Measurements from ENCODE around the gene BLOC1S1. TPM values are rescaled to one million over a fixed set of nuclear protein-coding genes. Genes with fewer than 3 reads are reported as not detected.

The BLOC1S1 gene
- total RNA-seq, 1 donor = 59.4 TPM

DNA sequence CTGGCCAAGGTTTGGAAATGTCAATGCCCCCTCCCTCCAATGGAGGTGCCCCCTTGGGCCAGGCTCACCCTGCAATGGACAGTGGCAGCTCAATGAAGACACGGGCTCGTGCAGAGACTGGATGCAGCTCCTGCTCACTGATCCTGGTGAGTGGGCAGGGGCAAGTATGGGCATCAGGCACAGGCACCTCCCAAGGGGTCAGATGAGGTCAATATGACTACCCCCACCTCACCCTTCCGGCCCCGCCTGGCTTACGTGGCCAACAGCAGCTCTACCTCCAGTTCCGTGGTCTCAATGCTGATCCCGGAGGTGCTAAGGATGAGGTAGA lies 21.7 kb upstream of the BLOC1S1 start:
- Histone ChIP-seq H3K4me3 (ENCODE audit: insufficient read depth, low read length) (no peak overlapping the region), H3K27me3 (ENCODE audit: insufficient read depth, low read length) (no peaks in the 10 kb centered on the region), H3K9me3 (ENCODE audit: low read depth, low read length) (no peaks in the 10 kb centered on the region), H3K36me3 (ENCODE audit: insufficient read depth, low read length) (peaks cover 79% of the 10 kb centered on the region), H3K27ac (ENCODE audit: low read depth, low read length) (no peak overlapping the region), H3K79me2 (ENCODE audit: insufficient read depth, low read length) (peaks cover 5% of the 10 kb centered on the region), H3K4me2 (ENCODE audit: insufficient read depth, low read length) (no peak overlapping the region), H4K20me1 (ENCODE audit: insufficient read depth, low read length) (peaks cover 10% of the 10 kb centered on the region), H2AFZ (ENCODE audit: low read length) (no peak overlapping the region), H3K4me1 (ENCODE audit: insufficient read depth, low read length) (no peaks in the 10 kb centered on the region)
- peak; percentile 31 for DNase-seq (ENCODE audit: insufficient read length, low spot score, missing footprints)
- TF ChIP-seq, protein P1, sequence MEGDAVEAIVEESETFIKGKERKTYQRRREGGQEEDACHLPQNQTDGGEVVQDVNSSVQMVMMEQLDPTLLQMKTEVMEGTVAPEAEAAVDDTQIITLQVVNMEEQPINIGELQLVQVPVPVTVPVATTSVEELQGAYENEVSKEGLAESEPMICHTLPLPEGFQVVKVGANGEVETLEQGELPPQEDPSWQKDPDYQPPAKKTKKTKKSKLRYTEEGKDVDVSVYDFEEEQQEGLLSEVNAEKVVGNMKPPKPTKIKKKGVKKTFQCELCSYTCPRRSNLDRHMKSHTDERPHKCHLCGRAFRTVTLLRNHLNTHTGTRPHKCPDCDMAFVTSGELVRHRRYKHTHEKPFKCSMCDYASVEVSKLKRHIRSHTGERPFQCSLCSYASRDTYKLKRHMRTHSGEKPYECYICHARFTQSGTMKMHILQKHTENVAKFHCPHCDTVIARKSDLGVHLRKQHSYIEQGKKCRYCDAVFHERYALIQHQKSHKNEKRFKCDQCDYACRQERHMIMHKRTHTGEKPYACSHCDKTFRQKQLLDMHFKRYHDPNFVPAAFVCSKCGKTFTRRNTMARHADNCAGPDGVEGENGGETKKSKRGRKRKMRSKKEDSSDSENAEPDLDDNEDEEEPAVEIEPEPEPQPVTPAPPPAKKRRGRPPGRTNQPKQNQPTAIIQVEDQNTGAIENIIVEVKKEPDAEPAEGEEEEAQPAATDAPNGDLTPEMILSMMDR (IDR thresholded peaks at IDR 0.05; ENCODE audit: extremely low read depth, low read depth, low read length) = no peak

DNA sequence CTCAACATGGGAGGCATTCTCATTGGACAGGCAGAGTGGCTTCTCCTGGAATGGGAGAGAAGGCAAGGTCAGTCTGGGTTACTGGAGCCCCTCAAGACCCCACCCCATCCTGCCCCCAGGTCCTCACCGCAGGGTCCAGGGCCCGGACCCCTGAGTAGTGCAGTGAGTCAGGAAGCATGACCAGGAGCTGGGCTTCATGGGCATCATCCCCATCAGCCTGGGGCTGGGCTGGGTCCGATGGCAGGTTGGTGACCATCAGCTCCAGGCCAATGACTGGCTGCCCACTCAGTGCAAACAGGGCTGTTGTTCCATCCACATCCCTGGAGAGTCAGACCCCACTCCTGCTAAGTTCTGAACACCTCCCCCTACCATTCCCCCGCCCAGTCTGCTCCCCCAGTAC lies 21.2 kb upstream of the BLOC1S1 start:
- Histone ChIP-seq H2AFZ (ENCODE audit: low read length) (no peak overlapping the region), H3K79me2 (ENCODE audit: insufficient read depth, low read length) (peaks cover 10% of the 10 kb centered on the region), H3K4me3 (ENCODE audit: insufficient read depth, low read length) (no peak overlapping the region), H3K36me3 (ENCODE audit: insufficient read depth, low read length) (peaks cover 78% of the 10 kb centered on the region), H4K20me1 (ENCODE audit: insufficient read depth, low read length) (peaks cover 12% of the 10 kb centered on the region), H3K27ac (ENCODE audit: low read depth, low read length) (no peak overlapping the region), H3K9me3 (ENCODE audit: low read depth, low read length) (no peaks in the 10 kb centered on the region), H3K27me3 (ENCODE audit: insufficient read depth, low read length) (no peaks in the 10 kb centered on the region), H3K4me1 (ENCODE audit: insufficient read depth, low read length) (no peaks in the 10 kb centered on the region), H3K4me2 (ENCODE audit: insufficient read depth, low read length) (no peak overlapping the region)
- TF ChIP-seq, protein P1 (IDR thresholded peaks at IDR 0.05; ENCODE audit: extremely low read depth, low read depth, low read length) = no peak
- peak; percentile 22 for DNase-seq (ENCODE audit: insufficient read length, low spot score, missing footprints)

DNA sequence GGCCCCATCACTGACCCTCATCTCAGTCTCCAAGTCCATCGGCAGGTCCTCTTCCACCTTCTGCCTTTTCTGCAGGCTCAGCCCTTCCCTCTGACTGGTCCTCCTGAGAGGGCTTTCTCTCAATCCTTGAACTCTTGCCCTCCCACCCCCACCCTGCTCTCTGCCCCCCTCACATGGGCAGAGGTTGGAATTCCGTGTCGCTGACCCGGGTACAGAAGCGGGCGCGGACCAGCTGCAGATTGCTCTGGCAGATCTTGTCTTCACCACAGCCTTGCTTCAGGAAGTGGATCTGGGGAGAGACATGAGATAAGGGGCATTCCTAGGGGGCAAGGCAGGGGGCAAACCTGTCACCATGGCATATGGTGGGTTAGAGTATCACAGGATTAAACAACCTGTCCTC lies 20.5 kb upstream of the BLOC1S1 start:
- DNase-seq (ENCODE audit: insufficient read length, low spot score, missing footprints) = peak; percentile 19
- TF ChIP-seq, protein P1 (IDR thresholded peaks at IDR 0.05; ENCODE audit: extremely low read depth, low read depth, low read length) = no peak

DNA sequence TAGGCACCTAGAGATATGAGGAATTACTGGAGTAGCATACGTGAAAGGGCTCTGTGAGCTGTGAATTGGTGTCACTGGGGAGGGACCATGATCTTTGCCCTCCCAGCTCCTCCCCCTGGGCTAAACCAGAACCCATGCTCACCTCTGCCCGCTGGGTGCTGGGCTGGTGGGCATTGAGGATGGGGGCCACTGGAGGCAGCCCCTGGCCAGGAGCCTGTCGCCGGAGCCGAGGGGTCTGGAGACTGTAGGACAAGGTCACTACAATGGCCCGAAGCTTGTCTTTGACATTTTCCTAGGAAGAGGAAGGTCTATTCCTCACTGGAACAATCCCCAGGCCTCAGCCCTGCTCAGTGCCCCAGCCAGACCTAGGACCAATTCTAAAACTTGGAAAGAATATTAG lies 19.7 kb upstream of the BLOC1S1 start:
- peak; percentile 23 for DNase-seq (ENCODE audit: insufficient read length, low spot score, missing footprints)
- TF ChIP-seq, protein P1 (IDR thresholded peaks at IDR 0.05; ENCODE audit: extremely low read depth, low read depth, low read length) = no peak
- Histone ChIP-seq H3K27ac (ENCODE audit: low read depth, low read length) (no peak overlapping the region), H3K4me2 (ENCODE audit: insufficient read depth, low read length) (no peak overlapping the region), H4K20me1 (ENCODE audit: insufficient read depth, low read length) (peaks cover 19% of the 10 kb centered on the region), H3K4me1 (ENCODE audit: insufficient read depth, low read length) (peaks cover 4% of the 10 kb centered on the region), H3K36me3 (ENCODE audit: insufficient read depth, low read length) (peaks cover 88% of the 10 kb centered on the region), H3K4me3 (ENCODE audit: insufficient read depth, low read length) (no peak overlapping the region), H2AFZ (ENCODE audit: low read length) (no peak overlapping the region), H3K9me3 (ENCODE audit: low read depth, low read length) (no peaks in the 10 kb centered on the region), H3K79me2 (ENCODE audit: insufficient read depth, low read length) (peaks cover 24% of the 10 kb centered on the region), H3K27me3 (ENCODE audit: insufficient read depth, low read length) (no peaks in the 10 kb centered on the region)

More for the DNA sequence above, 20.5 kb upstream of the BLOC1S1 start:
- Histone ChIP-seq H3K27ac (ENCODE audit: low read depth, low read length) (no peak overlapping the region), H3K79me2 (ENCODE audit: insufficient read depth, low read length) (peaks cover 17% of the 10 kb centered on the region), H4K20me1 (ENCODE audit: insufficient read depth, low read length) (peaks cover 12% of the 10 kb centered on the region), H3K4me1 (ENCODE audit: insufficient read depth, low read length) (no peaks in the 10 kb centered on the region), H3K9me3 (ENCODE audit: low read depth, low read length) (no peaks in the 10 kb centered on the region), H3K4me2 (ENCODE audit: insufficient read depth, low read length) (no peak overlapping the region), H3K36me3 (ENCODE audit: insufficient read depth, low read length) (peaks cover 84% of the 10 kb centered on the region), H2AFZ (ENCODE audit: low read length) (no peak overlapping the region), H3K27me3 (ENCODE audit: insufficient read depth, low read length) (no peaks in the 10 kb centered on the region), H3K4me3 (ENCODE audit: insufficient read depth, low read length) (no peak overlapping the region)

All from osteoblast (primary cell).